Keratinocyte (primary cell): Measurements from ENCODE around the gene ITCH. TPM values are rescaled to one million over a fixed set of nuclear protein-coding genes. Genes with fewer than 3 reads are reported as not detected.
"Not testable (repeated sequence)": the region's sequence is repeated elsewhere in the genome, so short reads cannot be mapped to it uniquely, and the experiment has no call there.

Experiments used
- DNase-seq: peaks from one replicate; pipeline ENCODE4 v3.0.0-alpha.2; 2011; ENCODE audit warnings: low read depth, missing footprints, low spot score
- FAIRE-seq: peaks from 2 replicates; lab custom pipeline; 2011; peaks lifted over from hg19 to GRCh38; lab: Jason Lieb, UNC
- H2AFZ ChIP-seq: 2 replicates; pipeline ENCODE4 v1.6.0; 2012; ENCODE audit warnings: low read length, control low read depth, inconsistent platforms; ENCODE audit not compliant: control insufficient read depth
- H3K27ac ChIP-seq: 2 replicates; pipeline ENCODE4 v1.5.1; 2011; ENCODE audit warnings: low read length; ENCODE audit not compliant: control insufficient read depth, insufficient read depth
- H3K27me3 ChIP-seq: 3 replicates; pipeline ENCODE4 v1.6.0; 2011; ENCODE audit warnings: low read length; ENCODE audit not compliant: control insufficient read depth, insufficient read depth; ENCODE audit errors: extremely low read depth
- H3K36me3 ChIP-seq, 2 experiments: 2 replicates in 1 of 2; 3 replicates in 1 of 2; pipeline ENCODE4 v1.5.1; 2011; ENCODE audit warnings: low read length in 2 of 2, mild to moderate bottlenecking in 1 of 2; ENCODE audit not compliant: control insufficient read depth in 2 of 2, insufficient read depth in 2 of 2; ENCODE audit errors: extremely low read depth in 1 of 2
- H3K4me1 ChIP-seq: 3 replicates; pipeline ENCODE4 v1.5.1; 2011; ENCODE audit warnings: low read length; ENCODE audit not compliant: control insufficient read depth, insufficient read depth; ENCODE audit errors: extremely low read depth
- H3K4me2 ChIP-seq: 3 replicates; pipeline ENCODE4 v1.6.0; 2011; ENCODE audit warnings: low read depth, low read length; ENCODE audit not compliant: control insufficient read depth, insufficient read depth; ENCODE audit errors: extremely low read depth
- H3K4me3 ChIP-seq, 3 experiments: fragments of 200-600 bp in 1 of 3; sonication (generic) in 1 of 3; 2 replicates in 2 of 3; 3 replicates in 1 of 3; pipeline ENCODE4 v1.5.1; 2011 to 2016; ENCODE audit warnings: low read length in 3 of 3, mild to moderate bottlenecking in 3 of 3, control low read depth in 2 of 3, inconsistent platforms in 1 of 3, low read depth in 1 of 3, mixed read lengths in 1 of 3, mixed run types in 1 of 3, moderate library complexity in 1 of 3; ENCODE audit not compliant: control insufficient read depth in 2 of 3, insufficient read depth in 2 of 3; ENCODE audit errors: extremely low read depth in 1 of 3
- H3K79me2 ChIP-seq: 2 replicates; pipeline ENCODE4 v1.6.0; 2012; ENCODE audit warnings: low read length; ENCODE audit not compliant: control insufficient read depth, insufficient read depth
- H3K9ac ChIP-seq: 3 replicates; pipeline ENCODE4 v1.6.0; 2011; ENCODE audit warnings: low read length; ENCODE audit not compliant: control insufficient read depth, insufficient read depth; ENCODE audit errors: extremely low read depth
- H3K9me1 ChIP-seq: 3 replicates; pipeline ENCODE4 v1.6.0; 2011; ENCODE audit warnings: low read length; ENCODE audit not compliant: control insufficient read depth, insufficient read depth; ENCODE audit errors: extremely low read depth
- H3K9me3 ChIP-seq: 2 replicates; pipeline ENCODE4 v1.5.1; 2012; ENCODE audit warnings: low read depth, low read length; ENCODE audit not compliant: control insufficient read depth
- H4K20me1 ChIP-seq: 3 replicates; pipeline ENCODE4 v1.6.0; 2011; ENCODE audit warnings: low read length; ENCODE audit not compliant: control insufficient read depth, insufficient read depth; ENCODE audit errors: extremely low read depth
- CTCF ChIP-seq, 3 experiments: IDR thresholded peaks in 1 of 3; conservative IDR thresholded peaks in 1 of 3; optimal IDR thresholded peaks in 1 of 3; 2 replicates in 2 of 3; 3 replicates in 1 of 3; pipeline versions ENCODE3 to v1.5.1; 2011; ENCODE audit warnings: low read length in 3 of 3, mild to moderate bottlenecking in 3 of 3, moderate library complexity in 2 of 3, control low read depth in 1 of 3, inconsistent platforms in 1 of 3; ENCODE audit not compliant: insufficient read depth in 2 of 3; ENCODE audit errors: extremely low read depth in 1 of 3
- EZH2 ChIP-seq: IDR thresholded peaks from one replicate; pipeline ENCODE4 v1.6.1; 2012; ENCODE audit warnings: inconsistent platforms, mild to moderate bottlenecking, low read length, moderate library complexity
- dilution Hi-C: fragments of 300-500 bp; cut with MboI; formaldehyde crosslinking; loops from one replicate; pipeline ENCODE4 v1.7.0; 2020; ENCODE audit warnings: low sequenced_read_pairs; ENCODE audit not compliant: extremely low pct_ligation_motif_present
- polyA plus RNA-seq, 5 experiments: library from polyadenylated mRNA; depleted of rRNA in 3 of 5; stranded (reverse) in 3 of 5; stranded (forward) in 1 of 5; unstranded in 1 of 5; fragments of >200 nt; gene quantifications; 1 replicate in 1 of 5; 2 replicates in 3 of 5; 3 replicates in 1 of 5; pipeline versions ENCODE4 v1.2.1 to v1.2.3, GENCODE V29; 2011 to 2012; ENCODE audit warnings: missing spikeins in 2 of 5, low read depth in 1 of 5, low replicate concordance in 1 of 5

Gene ITCH
- polyA plus RNA-seq, 1 donor (not counting 4 experiments of a cell fraction or from before 2014, with no cell fraction given): 42.5 TPM

GRCh38 chr20:34397096-34397495 lies 34.0 kb downstream of the ITCH start:
- DNase-seq (no peak), FAIRE-seq (no peak)
- no peak overlapping the region for H2AFZ ChIP-seq
- peaks cover 19 to 31% of the 10 kb centered on the region in 2 experiments for H3K36me3 ChIP-seq
- TF ChIP-seq CTCF (optimal IDR thresholded peaks at IDR 0.05 in 1 of 3, IDR thresholded peaks at IDR 0.05 in 1 of 3, conservative IDR thresholded peaks at IDR 0.05 in 1 of 3; ENCODE audit: extremely low read depth in 1 of 3, insufficient read depth in 2 of 3, low read length in 3 of 3) (no peak), EZH2 (no peak)
- no peaks in the 10 kb centered on the region for H3K9me1 ChIP-seq
- H3K9ac ChIP-seq: no peak overlapping the region
- no peak overlapping the region for H3K4me3 ChIP-seq
- peaks cover 12% of the 10 kb centered on the region for H3K4me1 ChIP-seq
- peaks cover 14% of the 10 kb centered on the region for H4K20me1 ChIP-seq
- no peaks in the 10 kb centered on the region for H3K27me3 ChIP-seq
- H3K9me3 ChIP-seq: no peaks in the 10 kb centered on the region
- no peak overlapping the region for H3K4me2 ChIP-seq
- H3K27ac ChIP-seq: no peak overlapping the region
- dilution Hi-C loops: no loop called here
- peaks cover 99% of the 10 kb centered on the region for H3K79me2 ChIP-seq

GRCh38 chr20:34400776-34401175 lies 37.7 kb downstream of the ITCH start:
- Histone ChIP-seq H3K4me1 (peaks cover 12% of the 10 kb centered on the region), H3K79me2 (peaks cover 98% of the 10 kb centered on the region), H3K36me3 (peaks cover 13 to 19% of the 10 kb centered on the region in 2 experiments), H4K20me1 (peaks cover 23% of the 10 kb centered on the region)
- H3K4me2 ChIP-seq, DNase-seq, dilution Hi-C loops, H3K9ac ChIP-seq, H3K4me3 ChIP-seq, H3K27me3 ChIP-seq, H3K9me3 ChIP-seq, FAIRE-seq, H3K9me1 ChIP-seq, H3K27ac ChIP-seq, H2AFZ ChIP-seq: not testable (repeated sequence)
